ENCODE data around the gene A2M. TPM values are rescaled to one million over a fixed set of nuclear protein-coding genes. Genes with fewer than 3 reads are reported as not detected.

A2M gene
- total and polyA plus RNA-seq, 2 of the 8 experiments (the other 6 are each of a cell fraction or from before 2014, with no cell fraction given): 0.15 TPM; not detected in 1

- TF ChIP-seq CTBP2 (IDR thresholded peaks at IDR 0.05; ENCODE audit: borderline replicate concordance, insufficient read depth, insufficient read length, low read length) (no peak), SUZ12 (IDR thresholded peaks at IDR 0.05; ENCODE audit: low read length) (no peak)
Measured at GRCh38 chr12:9071518-9071917, 44.2 kb downstream of the A2M start (continued).

Data from H1 (cell line).